Activated CD4-positive, alpha-beta T cell treated with anti-CD3 and anti-CD28 coated beads, Interleukin-10, Interleukin-2, amounts not matched to agents 100 ng/mL and 50 ng/mL, durations not matched to agents 16 hours and 8 hours (primary cell): ENCODE results near the gene FCER2.

Experiments used
- DNase-seq: peaks from one replicate; pipeline ENCODE4 v3.0.0-alpha.2; 2020

Gene FCER2

GRCh38 chr19:7699417-7700401 lies 2.2 kb downstream of the FCER2 start:
- peak; percentile 52 for DNase-seq

GRCh38 chr19:7699003-7699402 lies 2.9 kb downstream of the FCER2 start:
- no peak for DNase-seq

GRCh38 chr19:7698583-7698982 lies 3.3 kb downstream of the FCER2 start:
- DNase-seq = no peak

- DNase-seq = no peak
Observed at GRCh38 chr19:7697721-7698287, 4.1 kb downstream of the FCER2 start.

- DNase-seq = no peak
Observed at GRCh38 chr19:7694499-7694898, 7.4 kb downstream of the FCER2 start.

- peak; percentile 32 for DNase-seq
Observed at GRCh38 chr19:7692417-7693088, 9.4 kb downstream of the FCER2 start.

GRCh38 chr19:7691497-7691896 lies 10.4 kb downstream of the FCER2 start:
- peak; percentile 18 for DNase-seq

GRCh38 chr19:7690779-7691258 lies 11.1 kb downstream of the FCER2 start:
- peak; percentile 19 for DNase-seq

GRCh38 chr19:7689165-7689564 lies 12.8 kb downstream of the FCER2 start:
- no peak for DNase-seq

GRCh38 chr19:7687177-7687576 lies 14.8 kb downstream of the FCER2 start:
- DNase-seq = no peak

- DNase-seq = no peak
Observed at GRCh38 chr19:7685546-7686445, 16.1 kb downstream of the FCER2 start.

- no peak for DNase-seq
Observed at GRCh38 chr19:7682175-7682855, 19.6 kb downstream of the FCER2 start.

GRCh38 chr19:7681340-7682174 lies 20.4 kb downstream of the FCER2 start:
- peak; percentile 93 for DNase-seq

GRCh38 chr19:7680606-7681339 lies 21.2 kb downstream of the FCER2 start, which contains the start of gene TRAPPC5:
TSS of gene TRAPPC5 (plus strand) at chr19:7680833. CDS start at chr19:7682254, 1,421 bp downstream.
- peak; percentile 92 for DNase-seq

- no peak for DNase-seq
Observed at GRCh38 chr19:7679771-7680605, 21.9 kb downstream of the FCER2 start.

- DNase-seq = peak; percentile 76
Observed at GRCh38 chr19:7678971-7679751, 22.8 kb downstream of the FCER2 start.

GRCh38 chr19:7677669-7678311 lies 24.1 kb downstream of the FCER2 start:
- DNase-seq = no peak

- DNase-seq = no peak
Observed at GRCh38 chr19:7676854-7677253, 25.1 kb downstream of the FCER2 start, which contains the start of gene MCEMP1. TSS of gene MCEMP1 (plus strand) at chr19:7677090. CDS start at chr19:7677121, 31 bp downstream.
